Chondrocyte (in vitro differentiated cells): ENCODE measurements around the gene COBLL1. TPM values are rescaled to one million over a fixed set of nuclear protein-coding genes. Genes with fewer than 3 reads are reported as not detected.
"Not testable (repeated sequence)": the region's sequence is repeated elsewhere in the genome, so short reads cannot be mapped to it uniquely, and the experiment has no call there.

Experiments
- DNase-seq: peaks from one replicate; pipeline ENCODE4 v3.0.0; 2021; ENCODE audit warnings: mixed read lengths, low spot score
- H3K27ac Mint-ChIP-seq: one replicate; pipeline ENCODE4 v1.8.0; 2021; ENCODE audit warnings: mild to moderate bottlenecking, moderate library complexity, mixed read lengths; ENCODE audit not compliant: unreplicated experiment
- H3K27me3 Mint-ChIP-seq: 2 replicates; pipeline ENCODE4 v1.8.0; 2021; ENCODE audit warnings: low read depth, mixed read lengths
- H3K36me3 Mint-ChIP-seq: 2 replicates; pipeline ENCODE4 v1.8.0; 2021; ENCODE audit warnings: low read depth, mixed read lengths
- H3K4me1 Mint-ChIP-seq: 2 replicates; pipeline ENCODE4 v1.8.0; 2021; ENCODE audit warnings: low read depth, mild to moderate bottlenecking, mixed read lengths
- H3K4me3 Mint-ChIP-seq: one replicate; pipeline ENCODE4 v1.8.0; 2021; ENCODE audit warnings: mild to moderate bottlenecking, moderate library complexity, mixed read lengths; ENCODE audit not compliant: unreplicated experiment
- H3K9me3 Mint-ChIP-seq: 2 replicates; pipeline ENCODE4 v1.8.0; 2021; ENCODE audit warnings: low read depth, mixed read lengths
- CTCF ChIP-seq: fragments of 200-600 bp; sonication (generic); IDR thresholded peaks from 2 replicates; pipeline ENCODE4 v1.5.0; 2021; ENCODE audit warnings: antibody characterized with exemption, mild to moderate bottlenecking, moderate library complexity
- total RNA-seq: library from RNA; stranded (reverse); gene quantifications from 3 replicates; pipeline ENCODE4 v1.2.1, GENCODE V29; 2021

COBLL1 gene
- total RNA-seq, 1 donor from 2014 or later, result 43.7 TPM

- Mint-ChIP-seq H3K27me3 (no peaks in the 10 kb centered on the region), H3K4me3 (no peak overlapping the region), H3K36me3 (peaks cover 2% of the 10 kb centered on the region), H3K4me1 (peaks cover 10% of the 10 kb centered on the region), H3K9me3 (no peaks in the 10 kb centered on the region), H3K27ac (no peak overlapping the region)
- DNase-seq, result no peak
- no peak for TF ChIP-seq CTCF
Measured at GRCh38 chr2:164766216-164766953, 75.2 kb downstream of the COBLL1 start.

- no peak for DNase-seq
Measured at GRCh38 chr2:164764996-164765395, 76.6 kb downstream of the COBLL1 start.

GRCh38 chr2:164764474-164764873 lies 77.1 kb downstream of the COBLL1 start:
- peaks cover 7% of the 10 kb centered on the region for H3K4me1 Mint-ChIP-seq
- no peaks in the 10 kb centered on the region for H3K27me3 Mint-ChIP-seq
- H3K4me3 Mint-ChIP-seq, result no peak overlapping the region
- no peak overlapping the region for H3K27ac Mint-ChIP-seq
- TF ChIP-seq CTCF, result no peak
- H3K9me3 Mint-ChIP-seq, result no peaks in the 10 kb centered on the region
- H3K36me3 Mint-ChIP-seq, result peaks cover 2% of the 10 kb centered on the region
- no peak for DNase-seq

More at GRCh38 chr2:164764996-164765395, 76.6 kb downstream of the COBLL1 start:
- H3K27me3 Mint-ChIP-seq, result no peaks in the 10 kb centered on the region
- peaks cover 7% of the 10 kb centered on the region for H3K4me1 Mint-ChIP-seq
- no peak overlapping the region for H3K27ac Mint-ChIP-seq
- H3K9me3 Mint-ChIP-seq, result no peaks in the 10 kb centered on the region
- H3K36me3 Mint-ChIP-seq, result peaks cover 2% of the 10 kb centered on the region
- H3K4me3 Mint-ChIP-seq, result no peak overlapping the region
- TF ChIP-seq CTCF, result no peak

GRCh38 chr2:164763431-164763830 lies 78.2 kb downstream of the COBLL1 start:
- no peaks in the 10 kb centered on the region for H3K9me3 Mint-ChIP-seq
- no peak overlapping the region for H3K4me3 Mint-ChIP-seq
- H3K27ac Mint-ChIP-seq, result no peak overlapping the region
- peaks cover 8% of the 10 kb centered on the region for H3K4me1 Mint-ChIP-seq
- peaks cover 2% of the 10 kb centered on the region for H3K36me3 Mint-ChIP-seq
- no peak for TF ChIP-seq CTCF
- H3K27me3 Mint-ChIP-seq, result no peaks in the 10 kb centered on the region
- no peak for DNase-seq

GRCh38 chr2:164761737-164762460 lies 79.7 kb downstream of the COBLL1 start:
- Mint-ChIP-seq H3K4me1 (peaks cover 19% of the 10 kb centered on the region), H3K27me3 (no peaks in the 10 kb centered on the region), H3K36me3 (peaks cover 2% of the 10 kb centered on the region), H3K9me3 (no peaks in the 10 kb centered on the region), H3K27ac (no peak overlapping the region), H3K4me3 (no peak overlapping the region)
- no peak for DNase-seq
- no peak for TF ChIP-seq CTCF

- not testable (repeated sequence) for H3K27me3 Mint-ChIP-seq, DNase-seq, H3K9me3 Mint-ChIP-seq, H3K4me3 Mint-ChIP-seq, H3K36me3 Mint-ChIP-seq, H3K27ac Mint-ChIP-seq
- H3K4me1 Mint-ChIP-seq, result peaks cover 24% of the 10 kb centered on the region
Measured at GRCh38 chr2:164761201-164761600, 80.4 kb downstream of the COBLL1 start.
